Mesendoderm (in vitro differentiated cells): ENCODE measurements around the gene FBXO2.

Experiments
- DNase-seq: peaks from one replicate; pipeline ENCODE4 v3.0.0; 2013
- H2AK5ac ChIP-seq: 2 replicates; pipeline ENCODE4 v1.6.1; 2013; ENCODE audit warnings: low read length, inconsistent platforms
- H2BK120ac ChIP-seq: 2 replicates; pipeline ENCODE4 v1.6.1; 2013; ENCODE audit warnings: low read depth, mild to moderate bottlenecking, low read length, moderate library complexity, mixed read lengths
- H2BK15ac ChIP-seq: replicated peaks from 2 replicates; pipeline ENCODE4 v1.6.1; 2013; ENCODE audit warnings: low read depth, mild to moderate bottlenecking, moderate library complexity
- H2BK5ac ChIP-seq: 2 replicates; pipeline ENCODE4 v1.6.1; 2013; ENCODE audit warnings: low read length, inconsistent platforms
- H3K18ac ChIP-seq: 2 replicates; pipeline ENCODE4 v1.6.1; 2013; ENCODE audit warnings: mild to moderate bottlenecking, low read length, mixed read lengths
- H3K23ac ChIP-seq: one replicate; pipeline ENCODE4 v1.6.1; 2013; ENCODE audit warnings: low read length
- H3K27ac ChIP-seq: 2 replicates; pipeline ENCODE4 v1.5.1; 2013; ENCODE audit warnings: low read depth, mild to moderate bottlenecking, inconsistent platforms, low read length, moderate library complexity
- H3K27me3 ChIP-seq: 2 replicates; pipeline ENCODE4 v1.6.1; 2013; ENCODE audit warnings: low read length, control low read depth, mild to moderate bottlenecking, inconsistent platforms; ENCODE audit not compliant: insufficient read depth, poor library complexity
- H3K36me3 ChIP-seq: 2 replicates; pipeline ENCODE4 v1.6.1; 2013; ENCODE audit warnings: low read length, inconsistent platforms; ENCODE audit not compliant: control insufficient read depth, insufficient read depth
- H3K4ac ChIP-seq: one replicate; pipeline ENCODE4 v1.6.1; 2013; ENCODE audit warnings: low read depth, mild to moderate bottlenecking, low read length, moderate library complexity
- H3K4me1 ChIP-seq: 2 replicates; pipeline ENCODE4 v1.6.1; 2013; ENCODE audit warnings: low read depth, low read length, inconsistent platforms; ENCODE audit not compliant: control insufficient read depth
- H3K4me2 ChIP-seq: 2 replicates; pipeline ENCODE4 v1.6.1; 2013; ENCODE audit warnings: low read length
- H3K4me3 ChIP-seq: 2 replicates; pipeline ENCODE4 v1.5.1; 2013; ENCODE audit warnings: mild to moderate bottlenecking, low read length
- H3K56ac ChIP-seq: one replicate; pipeline ENCODE4 v1.6.1; 2013; ENCODE audit warnings: low read length
- H3K79me1 ChIP-seq: 2 replicates; pipeline ENCODE4 v1.6.1; 2013; ENCODE audit warnings: low read length, inconsistent platforms
- H3K79me2 ChIP-seq: 2 replicates; pipeline ENCODE4 v1.6.1; 2013; ENCODE audit warnings: mild to moderate bottlenecking, low read length; ENCODE audit not compliant: control insufficient read depth, insufficient read depth
- H3K9ac ChIP-seq: 2 replicates; pipeline ENCODE4 v1.6.1; 2013; ENCODE audit warnings: low read length, inconsistent platforms
- H4K5ac ChIP-seq: one replicate; pipeline ENCODE4 v1.6.1; 2013; ENCODE audit warnings: low read length
- H4K8ac ChIP-seq: one replicate; pipeline ENCODE4 v1.6.1; 2013; ENCODE audit warnings: low read depth, mild to moderate bottlenecking, control low read depth, low read length, moderate library complexity
- WGBS: extraction: QIAGEN DNeasy Blood & Tissue Kit; methylation state at CpG from one replicate; pipeline ENCODE4 v1.1.7; 2013; ENCODE audit warnings: low lambda C conversion rate, missing lambda C conversion rate; ENCODE audit not compliant: insufficient coverage; ENCODE audit errors: extremely low coverage; 5-methylcytosine and 5-hydroxymethylcytosine counted together

FBXO2 gene

DNA sequence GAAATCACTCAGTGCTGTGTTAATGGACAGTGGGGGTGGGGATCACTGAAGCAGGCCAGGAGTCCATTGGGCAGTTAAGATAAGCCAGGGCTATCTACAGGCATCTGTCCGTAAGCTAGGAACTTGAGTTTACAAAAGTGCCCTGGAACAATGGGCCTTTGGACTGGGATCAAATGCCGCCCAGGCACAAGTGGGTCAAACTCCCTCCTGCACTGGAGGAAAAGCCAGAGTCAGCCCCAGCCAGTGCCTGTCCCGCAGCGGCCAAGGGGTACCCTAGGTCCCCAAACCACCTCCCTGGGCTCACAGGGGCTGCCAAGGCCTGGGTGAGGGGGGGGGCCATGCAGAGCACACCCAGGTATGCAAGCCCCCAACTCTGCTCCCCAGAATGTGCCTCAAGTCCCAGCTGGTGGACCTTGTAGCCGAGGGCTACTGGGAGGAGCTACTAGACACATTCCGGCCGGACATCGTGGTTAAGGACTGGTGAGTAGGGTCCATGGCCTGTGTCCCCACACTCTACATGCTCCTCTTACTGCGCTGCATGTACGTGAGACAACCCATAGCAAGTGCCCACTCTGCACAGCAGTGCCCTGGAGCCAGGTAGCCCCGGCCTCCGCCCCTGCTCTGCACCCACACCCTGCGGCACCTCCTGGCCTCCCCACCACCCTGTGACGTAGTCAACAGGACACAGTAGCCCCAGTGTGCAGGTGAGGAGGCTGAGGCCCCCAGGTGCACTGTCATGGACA is 17.5 kb upstream of the FBXO2 start:
- no peak overlapping the region for H3K23ac ChIP-seq
- H3K9ac ChIP-seq = no peak overlapping the region
- H3K79me1 ChIP-seq = no peaks in the 10 kb centered on the region
- H3K79me2 ChIP-seq = no peaks in the 10 kb centered on the region
- WGBS = no CpG with 5 or more reads among the region's 14 CpGs
- H3K56ac ChIP-seq = no peak overlapping the region
- H3K27me3 ChIP-seq = no peaks in the 10 kb centered on the region
- H4K8ac ChIP-seq = no peak overlapping the region
- H3K36me3 ChIP-seq = peaks cover 11% of the 10 kb centered on the region
- H3K4ac ChIP-seq = no peak overlapping the region
- no peak overlapping the region for H3K27ac ChIP-seq
- no peak overlapping the region for H2AK5ac ChIP-seq
- H3K18ac ChIP-seq = no peak overlapping the region
- H4K5ac ChIP-seq = no peak overlapping the region
- H3K4me2 ChIP-seq = no peak overlapping the region
- no peaks in the 10 kb centered on the region for H3K4me1 ChIP-seq
- no peak overlapping the region for H3K4me3 ChIP-seq
- no peak overlapping the region for H2BK15ac ChIP-seq
- H2BK120ac ChIP-seq = no peak overlapping the region
- H2BK5ac ChIP-seq = no peak overlapping the region
- DNase-seq = no peak

DNA sequence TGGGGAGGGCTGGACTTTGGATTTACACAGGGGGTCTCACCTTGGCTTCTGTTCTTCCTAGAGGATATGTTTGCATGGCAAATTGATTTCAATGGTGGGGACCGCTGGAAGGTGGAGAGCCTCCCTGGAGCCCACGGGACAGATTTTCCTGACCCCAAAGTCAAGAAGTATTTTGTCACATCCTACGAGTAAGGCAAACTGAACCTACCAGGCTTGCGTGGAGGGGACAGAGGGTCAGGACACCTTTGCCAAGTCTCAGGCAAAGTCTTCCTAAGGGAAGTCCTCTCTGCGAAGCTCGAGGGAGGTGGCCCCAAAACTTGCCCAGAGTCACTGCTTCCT is 16.9 kb upstream of the FBXO2 start:
- Histone ChIP-seq H4K5ac (no peak overlapping the region), H3K27ac (no peak overlapping the region), H3K4me3 (no peak overlapping the region), H3K4ac (no peak overlapping the region), H3K4me2 (no peak overlapping the region), H3K27me3 (no peaks in the 10 kb centered on the region), H2AK5ac (no peak overlapping the region), H3K18ac (no peak overlapping the region), H2BK15ac (no peak overlapping the region), H3K56ac (no peak overlapping the region), H4K8ac (no peak overlapping the region), H3K9ac (no peak overlapping the region), H3K23ac (no peak overlapping the region), H2BK5ac (no peak overlapping the region), H3K36me3 (peaks cover 10% of the 10 kb centered on the region), H2BK120ac (no peak overlapping the region), H3K4me1 (no peaks in the 10 kb centered on the region), H3K79me2 (no peaks in the 10 kb centered on the region), H3K79me1 (no peaks in the 10 kb centered on the region)
- DNase-seq = no peak
- no CpG with 5 or more reads among the region's 6 CpGs for WGBS

DNA sequence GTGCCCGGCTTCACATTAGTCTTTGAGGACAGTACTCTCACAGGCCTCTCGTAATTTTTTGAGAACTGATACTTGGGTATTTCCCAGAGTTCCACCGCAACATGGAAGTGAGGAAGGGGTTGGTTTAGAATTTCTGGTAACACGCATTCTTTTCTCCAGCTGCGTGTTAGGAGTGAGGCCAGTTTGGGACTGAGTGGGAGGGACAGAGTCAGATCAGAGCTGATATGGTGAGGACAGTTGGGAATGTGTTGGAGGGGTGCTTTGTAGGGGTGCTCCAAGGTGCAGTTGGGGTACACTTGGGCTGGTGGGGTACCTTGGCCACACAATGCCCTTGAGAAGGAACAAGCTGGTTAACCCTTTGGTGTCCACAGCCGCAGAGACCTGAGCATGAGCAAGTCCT is 16.5 kb upstream of the FBXO2 start:
- Histone ChIP-seq H3K27ac (no peak overlapping the region), H3K4me2 (no peak overlapping the region), H3K23ac (no peak overlapping the region), H2AK5ac (no peak overlapping the region), H3K27me3 (no peaks in the 10 kb centered on the region), H3K4me3 (no peak overlapping the region), H3K79me1 (no peaks in the 10 kb centered on the region), H3K56ac (no peak overlapping the region), H3K79me2 (no peaks in the 10 kb centered on the region), H3K4me1 (no peaks in the 10 kb centered on the region), H3K18ac (no peak overlapping the region), H3K9ac (no peak overlapping the region), H4K8ac (no peak overlapping the region), H3K4ac (no peak overlapping the region), H2BK5ac (no peak overlapping the region), H3K36me3 (peaks cover 7% of the 10 kb centered on the region), H4K5ac (no peak overlapping the region), H2BK120ac (no peak overlapping the region), H2BK15ac (no peak overlapping the region)
- no peak for DNase-seq
- no CpG with 5 or more reads among the region's 6 CpGs for WGBS

DNA sequence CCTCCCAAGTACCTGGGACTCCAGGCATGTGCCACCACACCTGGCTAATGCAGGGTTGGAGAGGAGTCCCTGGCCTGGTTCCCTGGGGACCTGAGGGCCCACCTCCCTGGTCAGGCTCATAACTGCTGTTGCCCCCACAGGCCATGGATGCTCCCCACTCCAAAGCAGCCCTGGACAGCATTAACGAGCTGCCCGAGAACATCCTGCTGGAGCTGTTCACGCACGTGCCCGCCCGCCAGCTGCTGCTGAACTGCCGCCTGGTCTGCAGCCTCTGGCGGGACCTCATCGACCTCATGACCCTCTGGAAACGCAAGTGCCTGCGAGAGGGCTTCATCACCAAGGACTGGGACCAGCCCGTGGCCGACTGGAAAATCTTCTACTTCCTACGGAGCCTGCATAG is 14.3 kb upstream of the FBXO2 start:
- Histone ChIP-seq H4K5ac (no peak overlapping the region), H3K27me3 (no peaks in the 10 kb centered on the region), H3K36me3 (peaks cover 2% of the 10 kb centered on the region), H4K8ac (no peak overlapping the region), H3K23ac (no peak overlapping the region), H3K4ac (no peak overlapping the region), H2AK5ac (no peak overlapping the region), H3K4me3 (no peak overlapping the region), H3K56ac (no peak overlapping the region), H3K4me1 (no peaks in the 10 kb centered on the region), H3K18ac (no peak overlapping the region), H2BK5ac (no peak overlapping the region), H2BK15ac (no peak overlapping the region), H2BK120ac (no peak overlapping the region), H3K79me2 (no peaks in the 10 kb centered on the region), H3K4me2 (no peak overlapping the region), H3K9ac (no peak overlapping the region), H3K27ac (no peak overlapping the region), H3K79me1 (no peaks in the 10 kb centered on the region)
- no peak for DNase-seq
- WGBS = no CpG with 5 or more reads among the region's 14 CpGs

DNA sequence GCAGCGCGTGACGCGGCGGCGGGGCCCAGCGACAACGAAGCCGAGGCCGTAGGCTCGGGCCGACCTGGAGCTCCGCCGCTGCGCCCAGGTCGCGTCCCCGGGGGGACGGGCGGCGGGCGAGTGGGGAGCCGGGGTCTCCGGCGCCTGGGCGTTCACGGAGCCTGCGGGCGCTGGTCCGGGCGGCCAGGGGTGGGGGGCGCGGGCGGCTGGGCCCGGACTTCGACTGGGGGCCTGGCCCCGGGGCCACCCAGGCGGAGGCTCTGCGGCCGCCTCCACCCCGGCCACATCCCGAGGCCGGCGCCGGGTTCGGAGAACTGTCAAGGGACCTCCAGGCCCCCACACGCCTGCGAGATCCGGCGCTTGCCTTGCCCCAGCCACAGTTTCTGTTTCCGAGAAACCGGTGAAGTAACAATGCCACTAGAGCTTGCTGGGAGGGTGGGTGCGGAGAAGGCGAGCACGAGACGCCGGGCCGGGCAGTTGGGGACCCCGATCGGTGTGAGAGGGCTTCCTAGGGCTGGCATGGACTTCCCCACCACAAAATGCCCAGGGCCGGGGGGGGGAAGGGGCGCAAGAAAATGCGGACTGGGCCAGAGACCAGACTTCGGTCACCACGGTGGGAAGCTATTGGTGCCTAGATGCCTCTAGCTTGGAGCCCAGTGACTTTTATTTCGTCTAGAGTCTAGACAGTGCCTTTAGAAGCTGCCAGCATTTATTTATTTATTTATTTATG is 10.3 kb upstream of the FBXO2 start:
- H2BK15ac ChIP-seq = no peak overlapping the region
- H3K4me1 ChIP-seq = no peaks in the 10 kb centered on the region
- peak overlapping the region; percentile 9 for H3K4me2 ChIP-seq
- no peak overlapping the region for H2AK5ac ChIP-seq
- H3K4me3 ChIP-seq = no peak overlapping the region
- no peaks in the 10 kb centered on the region for H3K79me1 ChIP-seq
- no peak overlapping the region for H4K5ac ChIP-seq
- H3K18ac ChIP-seq = peak overlapping the region; percentile 46
- H3K27ac ChIP-seq = no peak overlapping the region
- DNase-seq = no peak
- H3K9ac ChIP-seq = peak overlapping the region; percentile 59
- no peaks in the 10 kb centered on the region for H3K79me2 ChIP-seq
- no peak overlapping the region for H3K4ac ChIP-seq
- H2BK5ac ChIP-seq = no peak overlapping the region
- H4K8ac ChIP-seq = no peak overlapping the region
- H3K56ac ChIP-seq = peak overlapping the region; percentile 58
- H2BK120ac ChIP-seq = no peak overlapping the region
- no peak overlapping the region for H3K23ac ChIP-seq
- WGBS = no CpG with 5 or more reads among the region's 66 CpGs
- H3K27me3 ChIP-seq = no peaks in the 10 kb centered on the region
- H3K36me3 ChIP-seq = no peaks in the 10 kb centered on the region
